Fibroblast of lung (primary cell): ENCODE results near the gene RABGAP1L.

ENCODE experiments used
- CTCF ChIP-seq, 2 donors: IDR thresholded peaks in 1 of 2; conservative IDR thresholded peaks in 1 of 2; 1 replicate in 1 of 2; 2 replicates in 1 of 2; pipeline ENCODE4 v1.5.1; 2011 to 2012; ENCODE audit warnings: low read length in 2 of 2, control low read depth in 1 of 2, inconsistent platforms in 1 of 2, low read depth in 1 of 2, mild to moderate bottlenecking in 1 of 2
- EZH2 ChIP-seq: IDR thresholded peaks from 2 replicates; pipeline ENCODE4 v1.5.1; 2012; ENCODE audit warnings: low read length, control low read depth, mild to moderate bottlenecking; ENCODE audit errors: missing control alignments

GRCh38 chr1:174967845-174968705, 808.8 kb downstream of the RABGAP1L start:
- TF ChIP-seq CTCF (conservative IDR thresholded peaks at IDR 0.05 in 1 of 2, IDR thresholded peaks at IDR 0.05 in 1 of 2; ENCODE audit: low read depth in 1 of 2, low read length in 2 of 2), result no peak
- TF ChIP-seq EZH2, result no peak
